ENCODE data around the gene BCAT1. TPM values are rescaled to one million over a fixed set of nuclear protein-coding genes. Genes with fewer than 3 reads are reported as not detected.
A peak's percentile ranks its signal among the peaks of the same experiment; 100 is the strongest.
"Not testable (repeated sequence)": the region's sequence is repeated elsewhere in the genome, so short reads cannot be mapped to it uniquely, and the experiment has no call there.

The BCAT1 gene
- polyA plus RNA-seq, 1 experiment = 61.1 TPM

DNA sequence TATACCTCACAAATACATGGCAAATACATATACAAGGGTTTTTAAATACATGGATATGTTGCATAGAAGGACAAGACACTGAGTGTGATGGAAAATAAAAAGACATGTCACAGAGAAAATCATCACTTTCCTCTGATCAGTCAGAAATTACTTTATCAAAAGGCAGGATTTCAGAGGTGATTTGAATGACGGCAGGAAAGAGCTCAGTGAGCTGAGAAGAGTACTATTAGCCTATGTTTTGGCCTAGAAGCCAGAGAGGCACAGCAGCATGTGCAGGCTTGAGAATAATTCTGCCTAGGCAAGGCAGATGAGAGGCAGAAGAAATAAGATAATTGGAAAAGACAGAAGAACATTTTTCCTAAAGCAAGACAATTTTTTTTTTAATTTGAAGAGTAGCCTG lies 94.9 kb downstream of the BCAT1 start:
- CTCF ChIA-PET = interaction anchor here (0.6 to 1.1 kb wide), 3 partner anchors 15 to 137 kb away, joined by 3 to 5 read pairs (median 3); no protein-coding TSS in a partner anchor
- Histone ChIP-seq H3K4me3 (ENCODE audit: low read depth, low read length) (no peak overlapping the region), H3K27me3 (ENCODE audit: control insufficient read depth, insufficient read depth, low read length) (no peaks in the 10 kb centered on the region), H3K9me3 (ENCODE audit: control insufficient read depth, insufficient read depth, low read length) (peaks cover 2% of the 10 kb centered on the region; the same call in 1 of the 2 replicates), H3K27ac (ENCODE audit: low read depth, low read length) (no peak overlapping the region)
- TF ChIP-seq CTCF (IDR thresholded peaks at IDR 0.05; ENCODE audit: low read depth, low read length) = no peak
- DNase-seq (ENCODE audit: low read depth, low spot score) = no peak
- POLR2A ChIA-PET = interaction anchor here (1.0 kb wide), 2 partner anchors 58 to 95 kb away, joined by 4 to 6 read pairs; partner anchors contain the start of gene BCAT1

GRCh38 chr12:24853588-24853987 lies 95.3 kb downstream of the BCAT1 start:
- peaks cover 2% of the 10 kb centered on the region; the same call in 1 of the 2 replicates for H3K9me3 ChIP-seq (ENCODE audit: control insufficient read depth, insufficient read depth, low read length)
- no peak overlapping the region for H3K4me3 ChIP-seq (ENCODE audit: low read depth, low read length)
- no peaks in the 10 kb centered on the region for H3K27me3 ChIP-seq (ENCODE audit: control insufficient read depth, insufficient read depth, low read length)
- H3K27ac ChIP-seq (ENCODE audit: low read depth, low read length) = no peak overlapping the region
- ChIA-PET CTCF (interaction anchor here (1.0 to 1.1 kb wide), 2 partner anchors 15 to 138 kb away, joined by 3 read pairs; no protein-coding TSS in a partner anchor), POLR2A (interaction anchor here (1.0 kb wide), 1 partner anchor 58 kb away, joined by 6 read pairs; no protein-coding TSS in a partner anchor)
- DNase-seq (ENCODE audit: low read depth, low spot score) = peak; percentile 30
- no peak for TF ChIP-seq CTCF (IDR thresholded peaks at IDR 0.05; ENCODE audit: low read depth, low read length)

GRCh38 chr12:24853094-24853493 lies 95.8 kb downstream of the BCAT1 start:
- Histone ChIP-seq H3K27ac (ENCODE audit: low read depth, low read length) (no peak overlapping the region), H3K9me3 (ENCODE audit: control insufficient read depth, insufficient read depth, low read length) (peaks cover 2% of the 10 kb centered on the region; the same call in 1 of the 2 replicates), H3K4me3 (ENCODE audit: low read depth, low read length) (no peak overlapping the region), H3K27me3 (ENCODE audit: control insufficient read depth, insufficient read depth, low read length) (no peaks in the 10 kb centered on the region)
- DNase-seq (ENCODE audit: low read depth, low spot score) = no peak
- ChIA-PET CTCF (interaction anchor here (1.1 to 1.7 kb wide), 4 partner anchors 15 to 75 kb away, joined by 3 to 4 read pairs (median 3); no protein-coding TSS in a partner anchor), POLR2A (interaction anchor here (1.0 kb wide), 1 partner anchor 58 kb away, joined by 6 read pairs; no protein-coding TSS in a partner anchor)
- no peak for TF ChIP-seq CTCF (IDR thresholded peaks at IDR 0.05; ENCODE audit: low read depth, low read length)

DNA sequence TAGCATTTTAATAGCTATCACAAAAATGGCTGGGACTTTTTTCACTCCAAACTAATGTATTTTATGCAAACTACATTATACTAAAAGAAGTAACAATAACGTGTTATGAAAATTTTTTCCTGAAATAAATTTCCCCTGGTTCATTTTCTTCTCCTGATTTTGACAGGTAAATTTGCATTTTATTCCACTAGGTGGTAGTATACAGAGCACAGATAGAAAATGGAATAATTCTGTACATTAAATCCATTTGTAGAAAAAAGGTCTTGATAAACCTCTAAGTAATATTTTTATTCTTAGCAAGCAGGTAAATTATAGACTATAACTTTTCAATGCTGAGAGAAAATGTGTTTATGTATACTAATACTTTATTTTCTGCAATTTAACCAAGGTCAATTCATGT lies 96.5 kb downstream of the BCAT1 start:
- no peak overlapping the region for H3K27ac ChIP-seq (ENCODE audit: low read depth, low read length)
- ChIA-PET POLR2A (no interaction called here), CTCF (interaction anchor here (0.6 to 1.7 kb wide), 5 partner anchors 19 to 1902 kb away, joined by 3 to 4 read pairs (median 4); no protein-coding TSS in a partner anchor)
- peak; percentile 42 for TF ChIP-seq CTCF (IDR thresholded peaks at IDR 0.05; ENCODE audit: low read depth, low read length)
- no peaks in the 10 kb centered on the region for H3K27me3 ChIP-seq (ENCODE audit: control insufficient read depth, insufficient read depth, low read length)
- no peaks in the 10 kb centered on the region for H3K9me3 ChIP-seq (ENCODE audit: control insufficient read depth, insufficient read depth, low read length)
- no peak overlapping the region for H3K4me3 ChIP-seq (ENCODE audit: low read depth, low read length)
- no peak for DNase-seq (ENCODE audit: low read depth, low spot score)

DNA sequence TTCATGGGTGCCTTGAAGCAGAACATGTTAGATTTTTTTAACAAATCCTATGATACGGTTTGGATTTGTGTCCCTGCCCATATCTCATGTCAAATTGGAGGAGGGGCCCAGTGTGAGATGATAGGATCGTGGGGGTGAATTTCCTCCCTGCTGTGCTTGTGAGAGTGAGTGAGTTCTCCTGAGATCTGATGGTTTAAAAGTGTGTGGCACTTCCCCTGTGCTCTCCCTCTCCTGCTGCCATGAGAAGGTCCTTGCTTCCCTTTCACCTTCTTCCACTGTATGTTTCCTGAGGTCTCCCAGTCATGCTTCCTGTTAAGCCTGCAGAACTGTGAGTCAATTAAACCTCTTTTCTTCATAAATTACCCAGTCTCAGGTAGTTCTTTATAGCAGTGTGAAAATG lies 97.0 kb downstream of the BCAT1 start:
- H3K4me3 ChIP-seq (ENCODE audit: low read depth, low read length); H3K27me3 ChIP-seq (ENCODE audit: control insufficient read depth, insufficient read depth, low read length); H3K9me3 ChIP-seq (ENCODE audit: control insufficient read depth, insufficient read depth, low read length); POLR2A ChIA-PET; H3K27ac ChIP-seq (ENCODE audit: low read depth, low read length); DNase-seq (ENCODE audit: low read depth, low spot score): not testable (repeated sequence)
- CTCF ChIA-PET = interaction anchor here (0.6 to 1.7 kb wide), 5 partner anchors 11 to 1902 kb away, joined by 3 to 4 read pairs (median 4); no protein-coding TSS in a partner anchor
